KOPT-K1 (cell line): Measurements from ENCODE around the gene NUP62CL.
"Not testable (repeated sequence)": the region's sequence is repeated elsewhere in the genome, so short reads cannot be mapped to it uniquely, and the experiment has no call there.

Source experiments
- H3K27ac ChIP-seq: fragments of 200-600 bp; sonication (generic); 2 replicates; pipeline ENCODE4 v1.5.1; 2016; ENCODE audit warnings: antibody characterized with exemption, mild to moderate bottlenecking, low read depth, low read length; ENCODE audit not compliant: poor library complexity, severe bottlenecking
- H3K36me3 ChIP-seq: fragments of 200-600 bp; sonication (generic); 2 replicates; pipeline ENCODE4 v1.5.1; 2017; ENCODE audit warnings: antibody characterized with exemption, mild to moderate bottlenecking, low read length, moderate library complexity; ENCODE audit not compliant: insufficient read depth
- H3K9me3 ChIP-seq: fragments of 200-600 bp; sonication (generic); 2 replicates; pipeline ENCODE4 v1.5.1; 2017; ENCODE audit warnings: antibody characterized with exemption, low read length, mild to moderate bottlenecking; ENCODE audit not compliant: insufficient read depth, poor library complexity, severe bottlenecking

The NUP62CL gene

GRCh38 chrX:107167163-107167921 lies 38.9 kb downstream of the NUP62CL start:
- H3K27ac ChIP-seq: no peak overlapping the region
- H3K36me3 ChIP-seq: no peaks in the 10 kb centered on the region
- H3K9me3 ChIP-seq: no peaks in the 10 kb centered on the region

GRCh38 chrX:107157618-107158017 lies 48.6 kb downstream of the NUP62CL start:
- not testable (repeated sequence) for H3K36me3 ChIP-seq, H3K9me3 ChIP-seq, H3K27ac ChIP-seq

GRCh38 chrX:107155621-107156430 lies 50.4 kb downstream of the NUP62CL start:
- not testable (repeated sequence) for H3K9me3 ChIP-seq, H3K27ac ChIP-seq, H3K36me3 ChIP-seq

- H3K9me3 ChIP-seq: no peaks in the 10 kb centered on the region
- H3K36me3 ChIP-seq: no peaks in the 10 kb centered on the region
- H3K27ac ChIP-seq: no peak overlapping the region
These were observed 51.2 kb downstream of the NUP62CL start for GRCh38 chrX:107154787-107155620.

GRCh38 chrX:107153005-107153404 lies 53.2 kb downstream of the NUP62CL start:
- Histone ChIP-seq H3K36me3 (no peaks in the 10 kb centered on the region), H3K9me3 (no peaks in the 10 kb centered on the region), H3K27ac (no peak overlapping the region)

GRCh38 chrX:107146670-107147069 lies 59.6 kb downstream of the NUP62CL start:
- Histone ChIP-seq H3K27ac (no peak overlapping the region), H3K9me3 (no peaks in the 10 kb centered on the region), H3K36me3 (no peaks in the 10 kb centered on the region)

GRCh38 chrX:107135965-107136307 lies 70.3 kb downstream of the NUP62CL start:
- Histone ChIP-seq H3K9me3 (no peaks in the 10 kb centered on the region), H3K27ac (no peak overlapping the region), H3K36me3 (no peaks in the 10 kb centered on the region)

- Histone ChIP-seq H3K27ac (no peak overlapping the region), H3K9me3 (no peaks in the 10 kb centered on the region), H3K36me3 (no peaks in the 10 kb centered on the region)
These were observed 70.9 kb downstream of the NUP62CL start for GRCh38 chrX:107135049-107135964.

GRCh38 chrX:107123750-107124149 lies 82.5 kb downstream of the NUP62CL start:
- Histone ChIP-seq H3K36me3 (no peaks in the 10 kb centered on the region), H3K27ac (no peak overlapping the region), H3K9me3 (no peaks in the 10 kb centered on the region)

GRCh38 chrX:107119283-107119682 lies 87.0 kb downstream of the NUP62CL start:
- H3K9me3 ChIP-seq: no peaks in the 10 kb centered on the region
- H3K27ac ChIP-seq: peak overlapping the region; percentile 72
- peaks cover 27% of the 10 kb centered on the region for H3K36me3 ChIP-seq

- Histone ChIP-seq H3K27ac (peak within 1 kb of the TSS; percentile 72), H3K9me3 (no peaks in the 10 kb centered on the region), H3K36me3 (peaks cover 35% of the 10 kb centered on the region)
These were observed 87.7 kb downstream of the NUP62CL start, which contains the start of gene RBM41 for GRCh38 chrX:107118322-107119147. RBM41 (minus strand) TSS chrX:107118822; CDS start chrX:107118773, 49 bp downstream.

- peaks cover 40% of the 10 kb centered on the region for H3K36me3 ChIP-seq
- H3K27ac ChIP-seq: peak overlapping the region; percentile 72
- H3K9me3 ChIP-seq: no peaks in the 10 kb centered on the region
These were observed 88.3 kb downstream of the NUP62CL start for GRCh38 chrX:107117993-107118321.

GRCh38 chrX:107107459-107107858 lies 98.8 kb downstream of the NUP62CL start:
- H3K36me3 ChIP-seq: peaks cover 24% of the 10 kb centered on the region
- no peaks in the 10 kb centered on the region for H3K9me3 ChIP-seq

GRCh38 chrX:107102980-107103379 lies 103.3 kb downstream of the NUP62CL start:
- Histone ChIP-seq H3K9me3 (no peaks in the 10 kb centered on the region), H3K27ac (no peak overlapping the region), H3K36me3 (peaks cover 27% of the 10 kb centered on the region)

More at GRCh38 chrX:107107459-107107858, 98.8 kb downstream of the NUP62CL start:
- no peak overlapping the region for H3K27ac ChIP-seq
